OCI-LY7 (cell line): ENCODE results near the gene HDAC4.

Source experiments
- CTCF ChIP-seq: fragments of 200-600 bp; sonication (generic); conservative IDR thresholded peaks from 2 replicates; pipeline ENCODE4 v1.5.1; 2014; ENCODE audit warnings: mild to moderate bottlenecking, antibody characterized with exemption, low read length, moderate library complexity, mixed read lengths
- EZH2phosphoT487 ChIP-seq: fragments of 200-600 bp; sonication (generic); IDR thresholded peaks from 2 replicates; pipeline ENCODE4 v1.6.1; 2018; ENCODE audit warnings: low read depth, borderline replicate concordance, mild to moderate bottlenecking, mixed run types, antibody characterized with exemption, low read length, moderate library complexity, mixed read lengths

GRCh38 chr2:239130041-239130440, 270.8 kb downstream of the HDAC4 start:
- no peak for TF ChIP-seq CTCF
- TF ChIP-seq EZH2phosphoT487, result no peak
